Subcutaneous abdominal adipose tissue (tissue), 5 donors: Measurements from ENCODE around the gene CWC25.

ENCODE experiments used
- H3K27ac ChIP-seq: one replicate; pipeline ENCODE4 v1.7.0; 2013; ENCODE audit warnings: low read depth, mild to moderate bottlenecking, inconsistent platforms, low read length, moderate library complexity
- H3K27me3 ChIP-seq, 5 donors: one replicate each; pipeline ENCODE4 v1.7.0; 2013; ENCODE audit warnings: low read length in 5 of 5, inconsistent platforms in 1 of 5; ENCODE audit not compliant: control insufficient read depth in 5 of 5, insufficient read depth in 4 of 5
- H3K36me3 ChIP-seq, 5 donors: one replicate each; pipeline ENCODE4 v1.7.0; 2013; ENCODE audit warnings: low read length in 5 of 5; ENCODE audit not compliant: control insufficient read depth in 5 of 5, insufficient read depth in 5 of 5
- H3K4me1 ChIP-seq, 5 donors: one replicate each; pipeline ENCODE4 v1.7.0; 2013; ENCODE audit warnings: low read length in 5 of 5, mild to moderate bottlenecking in 3 of 5, moderate library complexity in 1 of 5; ENCODE audit not compliant: control insufficient read depth in 5 of 5, insufficient read depth in 5 of 5
- H3K4me3 ChIP-seq, 5 donors: one replicate each; pipeline ENCODE4 v1.7.0; 2013; ENCODE audit warnings: low read length in 5 of 5, low read depth in 1 of 5
- H3K9ac ChIP-seq, 5 donors: one replicate each; pipeline ENCODE4 v1.7.0; 2013; ENCODE audit warnings: low read length in 5 of 5, mild to moderate bottlenecking in 4 of 5, moderate library complexity in 3 of 5
- H3K9me3 ChIP-seq, 5 donors: one replicate each; pipeline ENCODE4 v1.7.0; 2013; ENCODE audit warnings: low read length in 5 of 5; ENCODE audit not compliant: control insufficient read depth in 5 of 5
- donor health status: healthy.
- donor health status: healthy.
- donor health status: healthy.
- donor health status: healthy.
- donor health status: healthy.

CWC25 gene

GRCh38 chr17:38824899-38825761, at the start of gene CWC25:
Gene CWC25 (minus strand): TSS chr17:38825321. CDS start chr17:38825183, 138 bp downstream.
- Histone ChIP-seq H3K27me3 (no peaks in the 10 kb centered on the region), H3K36me3 (peaks cover 1 to 14% (median 13%) of the 10 kb centered on the region in 5 donors), H3K27ac (peak within 1 kb of the TSS; percentile 100), H3K9me3 (no peaks in the 10 kb centered on the region), H3K9ac (peak within 1 kb of the TSS; percentile 87 to 97 (median 94)), H3K4me1 (peaks cover 4 to 27% (median 25%) of the 10 kb centered on the region in 5 donors), H3K4me3 (peak within 1 kb of the TSS; percentile 96 to 100 (median 99))

- no peaks in the 10 kb centered on the region for H3K9me3 ChIP-seq
- peaks cover 22 to 80% (median 73%) of the 10 kb centered on the region in 5 donors for H3K4me1 ChIP-seq
- H3K36me3 ChIP-seq, result peaks cover 0 to 32% (median 17%) of the 10 kb centered on the region in 5 donors
- peak overlapping the region; percentile 98 for H3K27ac ChIP-seq
- peak overlapping the region in 4 of 5 donors; percentile 37 to 73 (median 58) for H3K9ac ChIP-seq
- no peaks in the 10 kb centered on the region for H3K27me3 ChIP-seq
- peak overlapping the region in 4 of 5 donors; percentile 16 to 55 (median 34) for H3K4me3 ChIP-seq
These were observed 48.7 kb upstream of the CWC25 start for GRCh38 chr17:38873640-38874380.

GRCh38 chr17:38872671-38873385, 47.7 kb upstream of the CWC25 start:
- Histone ChIP-seq H3K9ac (peak overlapping the region; percentile 56 to 94 (median 75)), H3K9me3 (no peaks in the 10 kb centered on the region), H3K4me3 (peak overlapping the region; percentile 76 to 100 (median 91)), H3K27ac (peak overlapping the region; percentile 98), H3K36me3 (peaks cover 0 to 22% (median 8%) of the 10 kb centered on the region in 5 donors), H3K4me1 (peaks cover 19 to 80% (median 75%) of the 10 kb centered on the region in 5 donors), H3K27me3 (no peaks in the 10 kb centered on the region)

- Histone ChIP-seq H3K27ac (peak overlapping the region; percentile 98), H3K4me1 (peaks cover 17 to 75% (median 70%) of the 10 kb centered on the region in 5 donors), H3K9ac (peak overlapping the region; percentile 56 to 94 (median 75)), H3K27me3 (no peaks in the 10 kb centered on the region), H3K4me3 (peak overlapping the region; percentile 76 to 100 (median 91)), H3K9me3 (no peaks in the 10 kb centered on the region), H3K36me3 (peaks cover 0 to 18% (median 7%) of the 10 kb centered on the region in 5 donors)
These were observed 46.9 kb upstream of the CWC25 start for GRCh38 chr17:38872027-38872511.

- Histone ChIP-seq H3K27me3 (no peaks in the 10 kb centered on the region), H3K9ac (peak overlapping the region; percentile 56 to 94 (median 87)), H3K36me3 (peaks cover 0 to 15% (median 5%) of the 10 kb centered on the region in 5 donors), H3K27ac (peak overlapping the region; percentile 98), H3K9me3 (no peaks in the 10 kb centered on the region), H3K4me3 (peak overlapping the region; percentile 76 to 100 (median 91)), H3K4me1 (peaks cover 17 to 71% (median 66%) of the 10 kb centered on the region in 5 donors)
These were observed 46.3 kb upstream of the CWC25 start for GRCh38 chr17:38871247-38872015.

- Histone ChIP-seq H3K4me1 (peaks cover 17 to 67% (median 62%) of the 10 kb centered on the region in 5 donors), H3K27me3 (no peaks in the 10 kb centered on the region), H3K4me3 (peak overlapping the region; percentile 89 to 100 (median 95)), H3K27ac (peak overlapping the region; percentile 98), H3K9ac (peak overlapping the region; percentile 87 to 99 (median 90)), H3K9me3 (no peaks in the 10 kb centered on the region), H3K36me3 (peaks cover 0 to 15% (median 5%) of the 10 kb centered on the region in 5 donors)
These were observed 45.4 kb upstream of the CWC25 start for GRCh38 chr17:38870259-38871165.

- Histone ChIP-seq H3K27me3 (no peaks in the 10 kb centered on the region), H3K36me3 (peaks cover 0 to 15% (median 5%) of the 10 kb centered on the region in 5 donors), H3K4me1 (peaks cover 15 to 58% (median 53%) of the 10 kb centered on the region in 5 donors), H3K4me3 (peak within 1 kb of the TSS; percentile 89 to 100 (median 95)), H3K9ac (peak within 1 kb of the TSS; percentile 87 to 99 (median 90)), H3K27ac (peak within 1 kb of the TSS; percentile 98), H3K9me3 (no peaks in the 10 kb centered on the region)
These were observed 44.6 kb upstream of the CWC25 start, which contains the start of gene LASP1 for GRCh38 chr17:38869526-38870258. Gene LASP1 (plus strand): TSS chr17:38870058. CDS start chr17:38870190, 132 bp downstream.
